ENCODE measurements around the gene GPR37L1. TPM values are rescaled to one million over a fixed set of nuclear protein-coding genes. Genes with fewer than 3 reads are reported as not detected.

GPR37L1 gene
- not detected in 2 replicates for total RNA-seq (2014; rRNA removed; shearing (Covaris generic))
- not detected in 2 replicates for polyA plus RNA-seq (2014; cell fraction: nucleus; rRNA removed)

DNA sequence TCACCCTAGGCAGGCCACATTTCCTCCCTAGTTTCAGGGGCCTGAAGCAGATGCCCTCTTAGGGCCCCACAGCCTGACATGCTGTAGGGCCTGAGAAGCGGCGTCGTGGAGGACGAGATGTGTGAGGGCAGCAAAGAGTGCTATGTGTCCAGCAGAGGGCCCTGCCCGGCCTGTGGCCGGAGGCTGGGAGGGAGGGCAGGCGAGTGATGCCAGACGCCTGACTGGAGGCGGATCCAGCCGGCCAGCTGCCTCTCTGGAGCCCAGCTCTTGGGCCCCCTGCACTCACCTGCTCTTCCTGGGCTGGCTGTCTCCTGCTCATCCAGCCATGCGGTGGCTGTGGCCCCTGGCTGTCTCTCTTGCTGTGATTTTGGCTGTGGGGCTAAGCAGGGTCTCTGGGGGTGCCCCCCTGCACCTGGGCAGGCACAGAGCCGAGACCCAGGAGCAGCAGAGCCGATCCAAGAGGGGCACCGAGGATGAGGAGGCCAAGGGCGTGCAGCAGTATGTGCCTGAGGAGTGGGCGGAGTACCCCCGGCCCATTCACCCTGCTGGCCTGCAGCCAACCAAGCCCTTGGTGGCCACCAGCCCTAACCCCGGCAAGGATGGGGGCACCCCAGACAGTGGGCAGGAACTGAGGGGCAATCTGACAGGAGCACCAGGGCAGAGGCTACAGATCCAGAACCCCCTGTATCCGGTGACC, at the start of gene GPR37L1:
Gene GPR37L1, plus strand, starts transcription at position 279 of the 697 bp plus-strand sequence. Its CDS starts 47 bp downstream, at position 326.
- DNase-seq (ENCODE audit: extremely low read depth, low read depth) = peak; percentile 75

DNA sequence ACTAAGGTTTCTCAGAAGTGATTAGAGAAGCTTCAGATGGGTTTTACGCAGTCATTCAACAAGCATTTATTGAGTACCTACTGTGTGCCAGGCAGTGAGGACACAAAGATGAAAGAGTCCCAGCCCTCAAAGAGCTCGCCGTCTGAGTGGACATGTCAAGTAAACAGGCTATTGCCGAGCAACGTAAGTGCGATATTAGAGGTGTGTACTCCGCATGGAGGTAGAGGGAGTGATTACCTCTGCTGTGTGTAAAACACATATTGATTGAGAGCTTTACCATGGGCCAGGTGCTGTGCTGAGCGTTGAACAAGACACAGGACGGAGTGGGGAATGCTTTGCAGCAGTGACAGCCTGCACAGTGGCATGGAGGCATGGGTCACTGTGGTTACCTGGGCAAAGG, 49.5 kb upstream of the GPR37L1 start:
- DNase-seq (ENCODE audit: extremely low read depth, low read depth) = no peak

DNA sequence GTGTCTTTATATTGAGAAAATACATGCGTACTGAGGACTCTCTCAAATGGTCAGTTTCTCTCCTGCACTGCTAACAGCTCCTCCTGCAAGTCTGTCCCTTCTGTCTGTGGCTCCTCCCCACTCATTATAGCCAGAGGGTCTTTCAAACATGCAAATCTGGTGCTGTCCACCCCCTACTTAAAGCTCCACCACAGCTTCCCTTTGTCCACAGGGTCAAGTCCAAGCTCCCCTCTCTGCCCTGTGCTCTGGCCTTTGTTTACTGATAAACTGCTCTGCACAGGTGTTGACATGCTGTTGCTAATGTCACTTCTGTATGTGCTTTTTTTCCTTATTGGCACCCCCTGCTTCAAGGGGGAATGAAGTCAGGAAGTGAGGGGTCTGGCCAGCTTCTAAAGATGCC, 47.7 kb upstream of the GPR37L1 start:
- DNase-seq (ENCODE audit: extremely low read depth, low read depth) = no peak

- DNase-seq (ENCODE audit: extremely low read depth, low read depth) = no peak
Measured at GRCh38 chr1:202075389-202075788, 47.3 kb upstream of the GPR37L1 start.

GRCh38 chr1:202076050-202076511, 46.6 kb upstream of the GPR37L1 start:
- no peak for DNase-seq (ENCODE audit: extremely low read depth, low read depth)

GRCh38 chr1:202078241-202078640, 44.5 kb upstream of the GPR37L1 start:
- no peak for DNase-seq (ENCODE audit: extremely low read depth, low read depth)

DNA sequence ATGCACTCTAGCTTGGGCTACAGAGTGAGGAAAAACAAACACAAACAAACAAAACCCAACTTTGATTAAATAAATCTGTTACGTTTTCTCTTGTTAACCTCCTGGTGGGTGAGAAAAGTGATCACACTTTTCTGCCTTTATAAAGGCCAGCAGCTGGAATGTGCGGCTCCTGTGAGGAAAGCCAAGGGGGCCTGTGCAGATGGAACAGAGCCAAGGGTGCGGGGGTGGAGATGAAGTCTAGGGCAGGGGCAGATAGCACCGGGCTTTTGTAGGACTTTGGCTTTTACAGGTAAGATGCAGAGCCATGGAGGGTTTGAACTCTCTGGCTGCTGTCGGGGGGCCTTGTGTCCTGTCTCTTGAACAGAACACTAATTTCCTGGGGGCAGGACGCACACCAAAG, 40.7 kb upstream of the GPR37L1 start:
- DNase-seq (ENCODE audit: extremely low read depth, low read depth) = no peak

GRCh38 chr1:202084791-202085681, 37.7 kb upstream of the GPR37L1 start:
- no peak for DNase-seq (ENCODE audit: extremely low read depth, low read depth)

DNA sequence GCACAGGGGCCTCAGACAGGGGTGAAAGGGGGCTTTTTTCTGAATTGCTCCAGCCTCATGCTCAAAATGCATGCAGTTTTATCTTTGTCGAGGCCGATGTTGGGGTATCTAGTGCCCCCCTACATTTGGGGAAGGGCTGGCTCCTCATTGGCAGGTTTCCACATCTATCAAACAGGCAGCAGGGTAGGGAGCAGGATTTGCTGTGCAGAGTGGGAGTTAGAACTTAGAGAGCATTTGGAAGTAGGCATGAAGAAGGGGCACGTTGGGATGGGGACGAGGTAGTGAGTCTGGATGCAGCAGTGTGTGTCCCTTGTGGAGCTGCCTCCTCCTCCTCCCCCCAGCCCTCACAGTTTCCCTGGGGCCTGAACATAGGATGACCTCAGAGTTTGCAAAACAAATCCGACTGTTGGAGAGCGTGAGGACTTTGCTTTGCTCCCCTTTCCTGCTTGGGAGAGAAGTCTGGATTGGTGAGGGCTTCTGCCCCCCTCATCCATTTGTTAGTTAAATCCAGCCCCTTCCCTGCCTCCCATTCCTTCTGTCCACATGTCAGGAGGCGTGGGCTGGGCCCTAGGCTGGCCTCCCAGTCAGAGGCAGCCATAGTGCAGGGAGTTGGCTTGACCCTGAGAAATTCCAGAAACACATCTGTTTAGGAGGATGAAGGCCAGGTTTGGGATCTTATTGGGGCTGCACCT, 36.9 kb upstream of the GPR37L1 start:
- no peak for DNase-seq (ENCODE audit: extremely low read depth, low read depth)

DNA sequence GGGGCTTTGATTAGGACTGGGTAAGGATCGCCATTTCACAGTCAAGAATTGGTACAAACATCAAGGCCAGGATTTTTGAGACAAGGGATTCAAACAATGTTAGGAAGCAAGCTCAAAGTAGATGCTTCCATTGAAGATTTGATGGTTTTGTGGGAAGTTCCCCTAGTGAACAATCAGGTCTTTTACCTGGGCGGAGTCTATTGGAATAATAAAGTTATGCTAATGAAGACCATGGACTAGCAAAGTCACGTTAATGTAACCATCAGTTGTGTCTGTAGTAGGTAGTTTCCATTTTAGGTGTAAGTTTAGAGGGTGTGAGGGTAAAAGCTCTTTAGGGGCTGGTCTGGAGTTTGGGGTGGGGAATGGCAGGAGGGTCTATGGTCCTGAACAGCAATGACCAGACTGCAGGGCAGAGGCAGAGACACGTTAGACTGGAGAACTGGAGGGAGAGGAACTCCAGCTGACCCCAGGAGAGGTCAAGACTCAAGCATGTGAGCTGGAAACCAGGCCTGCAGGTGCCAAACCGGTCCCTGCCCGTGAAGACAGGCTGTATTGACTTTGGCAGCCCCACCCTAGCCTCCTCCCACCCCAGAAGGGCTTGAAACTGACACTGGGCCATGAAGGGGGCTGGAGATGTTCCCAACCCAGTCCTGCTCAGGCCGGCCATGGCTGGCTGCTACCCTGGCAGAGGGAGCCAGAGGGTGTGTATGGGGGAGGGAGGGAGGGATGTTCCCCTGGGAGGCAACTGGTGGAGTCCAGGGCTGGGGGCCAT, 36.0 kb upstream of the GPR37L1 start:
- DNase-seq (ENCODE audit: extremely low read depth, low read depth) = no peak

DNA sequence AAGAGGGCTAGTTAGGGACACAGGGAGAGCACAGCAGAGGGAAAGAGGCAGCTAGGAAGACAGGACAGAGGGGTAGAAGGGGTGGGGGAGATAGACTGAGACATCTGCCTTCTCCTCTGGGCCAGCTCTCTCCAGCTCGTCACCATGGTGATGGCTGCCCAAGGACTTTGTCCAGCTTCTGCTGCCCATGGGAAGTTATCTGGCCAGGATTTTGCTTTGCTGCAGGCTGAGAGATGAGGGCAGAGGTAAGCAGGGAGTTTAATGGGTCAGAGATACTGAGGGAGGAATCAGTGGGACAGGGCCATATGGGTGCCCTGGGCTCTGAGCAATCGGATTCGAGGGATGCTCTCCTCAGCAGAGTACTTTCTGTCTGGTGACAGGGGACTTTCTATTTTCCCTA, 34.5 kb upstream of the GPR37L1 start:
- no peak for DNase-seq (ENCODE audit: extremely low read depth, low read depth)

DNA sequence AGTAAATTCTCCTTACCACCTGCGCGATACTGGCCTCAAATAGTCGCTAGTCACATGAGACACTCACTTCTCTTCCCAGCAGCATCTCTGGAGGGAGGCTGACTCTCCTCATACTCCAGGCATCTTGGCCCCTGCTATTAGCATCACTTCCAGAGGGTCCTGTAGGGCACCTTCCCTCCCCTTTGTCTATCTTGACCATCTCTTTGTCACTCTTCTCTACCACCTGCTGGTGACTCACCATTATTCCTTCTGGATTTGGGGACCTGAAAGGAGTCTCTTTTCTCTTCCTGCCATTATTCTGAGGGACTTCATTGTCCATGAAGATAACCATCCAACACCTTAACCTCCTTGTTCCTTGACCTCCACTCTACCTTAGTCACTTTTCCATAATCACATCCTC, 31.7 kb upstream of the GPR37L1 start:
- no peak for DNase-seq (ENCODE audit: extremely low read depth, low read depth)

GRCh38 chr1:202093858-202094257, 28.9 kb upstream of the GPR37L1 start:
- DNase-seq (ENCODE audit: extremely low read depth, low read depth) = no peak

- DNase-seq (ENCODE audit: extremely low read depth, low read depth) = no peak
Measured at GRCh38 chr1:202101184-202101583, 21.5 kb upstream of the GPR37L1 start.

DNA sequence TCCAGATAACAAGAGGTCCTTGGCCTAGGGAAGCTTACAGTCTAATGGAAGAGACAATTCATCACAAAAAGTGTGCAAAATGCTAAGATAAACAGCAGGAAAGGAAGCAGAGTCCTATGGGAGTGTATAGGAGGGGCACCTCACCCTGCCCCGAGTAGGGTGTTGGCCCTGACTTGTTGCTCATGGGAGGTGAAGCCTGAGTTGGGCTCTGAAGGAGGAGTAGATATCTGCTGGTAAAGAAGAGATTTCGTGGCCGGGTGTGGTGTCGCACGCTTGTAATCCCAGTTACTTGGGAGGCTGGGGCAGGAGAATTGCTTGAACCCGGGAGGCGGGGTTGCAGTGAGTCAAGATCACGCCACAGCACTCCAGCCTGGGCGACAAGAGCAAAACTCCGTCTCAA, 18.6 kb upstream of the GPR37L1 start:
- DNase-seq (ENCODE audit: extremely low read depth, low read depth) = no peak

- DNase-seq (ENCODE audit: extremely low read depth, low read depth) = peak; percentile 66
Measured at GRCh38 chr1:202105571-202106339, 17.0 kb upstream of the GPR37L1 start.

DNA sequence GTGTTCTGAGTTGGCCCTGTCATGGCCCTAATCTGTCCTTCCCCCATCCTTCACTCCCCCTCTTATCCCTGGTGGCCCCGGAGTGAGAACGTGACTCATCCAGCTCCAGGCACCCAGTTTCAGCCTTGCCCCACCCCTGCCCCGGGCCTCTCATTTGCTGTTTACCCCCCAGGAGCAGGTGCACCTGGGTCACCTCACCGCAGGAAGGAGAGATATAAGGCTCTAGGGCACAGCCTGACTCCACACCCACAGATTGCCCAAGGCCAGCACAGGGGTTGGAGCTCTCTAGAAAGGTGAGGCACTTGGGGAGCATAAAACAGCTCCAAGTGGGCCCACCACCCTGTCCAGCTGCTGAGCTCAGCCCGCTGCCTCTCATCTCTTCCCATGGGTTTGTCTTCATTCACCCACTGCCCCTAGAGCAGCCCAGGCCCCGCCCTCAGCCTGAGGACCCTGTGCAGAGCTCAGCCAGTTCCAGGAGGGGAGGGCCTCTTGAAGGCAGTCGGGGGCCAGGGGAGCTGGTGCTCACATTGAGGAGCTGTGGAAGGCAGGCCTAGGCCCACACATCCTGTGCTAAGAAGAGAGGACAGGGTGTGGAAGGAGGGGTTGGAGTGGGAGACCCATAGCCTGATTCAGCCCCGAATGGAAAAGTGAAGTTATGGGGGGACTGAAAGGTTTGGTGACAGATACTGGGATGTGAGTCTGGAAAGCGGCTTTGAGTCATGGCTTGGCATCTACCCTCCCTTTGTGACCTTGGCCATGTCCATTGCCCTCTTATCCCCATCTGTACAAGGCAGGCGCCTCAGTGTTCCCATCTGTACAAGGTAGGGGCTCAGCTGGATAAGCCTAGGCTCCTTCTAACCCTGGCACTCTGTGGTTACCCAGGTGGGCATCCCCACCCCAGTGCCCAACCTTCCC, 16.1 kb upstream of the GPR37L1 start:
- DNase-seq (ENCODE audit: extremely low read depth, low read depth) = no peak

DNA sequence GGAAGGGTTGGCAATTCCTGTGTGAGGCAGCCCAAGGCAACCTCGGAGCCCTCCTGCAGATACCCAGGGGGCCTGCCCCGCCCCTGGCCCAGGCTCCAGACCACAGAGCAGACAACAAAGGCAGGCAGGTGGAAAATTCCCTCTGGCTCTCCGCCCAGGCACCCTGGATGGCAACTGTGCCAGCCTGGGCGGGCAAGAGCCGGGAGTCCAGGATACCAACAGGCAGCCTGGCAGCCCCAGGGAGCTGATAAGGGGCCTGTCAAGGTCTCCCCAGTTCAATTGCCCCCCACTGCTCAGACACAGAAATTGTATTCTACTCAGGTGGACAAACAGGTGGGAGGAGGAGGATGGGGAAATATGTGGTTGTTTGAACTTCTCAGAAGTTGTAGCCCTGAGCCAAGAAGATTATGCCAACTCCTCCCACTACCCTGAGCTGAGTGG, 15.4 kb upstream of the GPR37L1 start:
- DNase-seq (ENCODE audit: extremely low read depth, low read depth) = no peak

All from NCI-H460 (cell line).